NCI-H460 (cell line): Measurements from ENCODE around the gene NSMCE3. TPM values are rescaled to one million over a fixed set of nuclear protein-coding genes. Genes with fewer than 3 reads are reported as not detected.

Experiments used
- DNase-seq: peaks from one replicate; pipeline ENCODE4 v3.0.0-alpha.2; 2016; ENCODE audit warnings: low read depth; ENCODE audit errors: extremely low read depth
- polyA plus RNA-seq: library from polyadenylated mRNA; depleted of rRNA; stranded (reverse); fragments of >200 nt; gene quantifications from 2 replicates; pipeline ENCODE4 v1.2.3, GENCODE V29; 2014; cell fraction: nucleus; rRNA removed
- total RNA-seq: library from RNA; depleted of rRNA; stranded (reverse); fragments of >200 nt; shearing (Covaris generic); gene quantifications from 2 replicates; pipeline ENCODE4 v1.2.3, GENCODE V29; 2014; rRNA removed

The NSMCE3 gene
- total RNA-seq: 12.2 and 13.0 TPM in 2 replicates
- polyA plus RNA-seq: 9.3 and 11.2 TPM in 2 replicates

- DNase-seq: peak; percentile 70
These were observed at the start of gene NSMCE3 for GRCh38 chr15:29269485-29270168. Gene NSMCE3 (minus strand): TSS chr15:29269822. CDS start chr15:29269705, 117 bp downstream.

DNA sequence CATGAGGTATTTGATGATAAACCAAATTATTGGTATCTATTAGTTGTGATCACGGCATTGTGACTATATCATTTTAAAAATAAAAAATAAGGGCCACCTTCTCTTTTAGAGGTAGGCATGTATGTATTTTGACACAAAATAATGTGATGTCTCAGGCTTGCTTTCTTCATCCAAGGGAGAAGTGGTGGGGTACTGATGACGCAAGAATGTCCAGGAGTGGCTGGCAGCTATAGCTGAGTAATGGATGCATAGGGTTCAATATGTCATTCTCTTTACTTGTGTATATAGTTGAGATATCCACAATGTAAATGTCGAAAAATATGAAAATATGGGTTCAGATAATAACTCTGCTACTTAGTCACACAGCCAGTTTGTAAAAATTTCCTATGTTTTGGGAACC, 46.8 kb upstream of the NSMCE3 start:
- DNase-seq: no peak

GRCh38 chr15:29312387-29312786, 42.8 kb upstream of the NSMCE3 start:
- DNase-seq: no peak

- DNase-seq: no peak
These were observed 42.1 kb upstream of the NSMCE3 start for GRCh38 chr15:29311696-29312095.

GRCh38 chr15:29309139-29309538, 39.5 kb upstream of the NSMCE3 start:
- DNase-seq: no peak

DNA sequence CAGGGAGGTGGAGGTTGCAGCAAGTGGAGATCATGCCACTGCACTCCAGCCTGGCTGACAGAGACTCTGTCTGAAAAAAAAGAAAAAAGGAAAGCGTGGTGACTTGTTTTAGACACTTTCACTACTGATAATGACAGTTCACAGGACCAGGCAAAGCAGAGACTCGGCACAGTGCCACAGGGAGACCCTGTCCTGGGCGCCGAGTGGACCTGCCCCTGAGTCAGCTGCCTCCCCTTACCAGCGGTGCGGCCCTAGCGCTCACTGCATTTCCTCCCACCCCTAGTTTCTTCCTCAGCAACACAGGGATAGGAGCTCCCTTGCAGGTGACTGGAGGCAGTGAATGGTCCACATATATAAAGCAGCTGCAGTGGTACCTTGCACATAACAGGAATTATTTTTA, 38.7 kb upstream of the NSMCE3 start:
- no peak for DNase-seq

GRCh38 chr15:29305556-29305955, 35.9 kb upstream of the NSMCE3 start:
- no peak for DNase-seq

DNA sequence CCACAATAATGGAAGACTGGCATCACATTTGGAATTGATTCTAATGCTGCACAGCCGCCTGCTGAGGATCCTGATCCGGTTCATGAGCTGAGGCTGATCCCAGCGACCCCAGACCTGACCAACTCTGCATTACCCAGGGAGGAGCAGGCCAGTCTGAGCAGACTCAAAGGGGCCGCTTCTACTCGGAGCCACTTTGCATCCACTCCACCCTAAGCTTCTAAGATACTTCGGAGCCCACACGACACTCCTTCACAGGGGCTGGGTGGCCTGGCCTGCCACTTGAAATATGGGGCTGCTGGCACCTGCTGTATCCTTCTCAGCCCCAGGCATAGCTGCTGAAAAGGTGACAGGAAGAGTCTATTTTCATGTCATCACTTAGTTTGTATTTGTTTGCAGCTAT, 33.2 kb upstream of the NSMCE3 start:
- DNase-seq: no peak

- no peak for DNase-seq
These were observed 30.2 kb upstream of the NSMCE3 start for GRCh38 chr15:29299784-29300183.

DNA sequence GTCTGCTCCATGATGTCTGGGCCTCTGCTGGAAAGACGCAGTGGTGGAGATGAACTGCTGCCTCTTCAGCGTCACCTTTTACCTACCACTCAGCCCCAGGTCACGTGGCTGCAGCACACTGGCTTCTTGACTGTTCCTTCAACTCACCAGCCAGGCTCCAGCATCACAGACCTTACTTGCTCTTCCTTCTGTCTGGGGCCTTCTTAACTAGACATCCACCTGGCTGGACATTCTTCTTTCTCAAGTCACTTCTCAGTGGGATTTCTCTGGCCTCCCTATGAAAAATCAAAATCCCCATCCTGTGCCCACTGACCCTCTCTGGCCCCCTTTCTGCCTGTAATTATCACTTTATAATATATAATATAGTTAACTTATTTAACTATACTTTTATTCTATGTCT, 29.7 kb upstream of the NSMCE3 start:
- DNase-seq: no peak

- DNase-seq: no peak
These were observed 25.2 kb upstream of the NSMCE3 start for GRCh38 chr15:29294732-29295325.

DNA sequence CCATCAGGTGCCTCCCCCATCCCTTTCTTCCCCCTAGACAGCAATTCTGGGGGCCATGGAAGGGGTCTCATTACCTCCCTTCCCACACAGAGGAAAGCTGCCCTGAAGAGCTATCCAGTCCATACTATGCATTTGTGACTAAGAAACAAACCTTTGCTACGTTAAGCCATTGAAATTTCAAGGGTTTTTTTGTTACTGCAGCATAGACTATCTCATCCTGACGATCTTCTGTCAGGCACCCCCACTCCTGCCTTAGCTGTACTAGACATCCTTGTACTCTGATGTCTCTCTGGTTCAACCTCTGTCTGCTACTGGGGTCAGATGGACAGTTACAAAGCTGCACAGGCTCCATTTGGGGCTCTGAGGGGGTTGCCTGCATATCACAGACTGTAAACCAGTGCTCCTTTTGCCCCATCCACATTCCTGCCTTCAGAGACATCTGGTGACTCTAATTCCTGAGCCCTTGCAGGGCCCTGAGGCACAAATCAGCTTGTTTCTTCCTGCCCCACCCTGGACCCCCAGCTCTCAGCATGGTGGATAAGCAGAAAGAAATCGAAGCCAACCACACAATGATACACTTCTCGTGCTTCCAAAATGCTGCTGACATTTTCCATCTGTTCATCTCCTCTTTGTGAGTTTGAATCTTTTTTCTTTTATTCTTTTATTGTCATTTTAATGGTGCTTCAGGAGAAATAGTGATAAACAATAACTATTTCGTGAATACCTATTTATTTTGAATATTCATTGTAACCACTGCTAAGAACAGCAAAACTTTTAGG, 21.6 kb upstream of the NSMCE3 start:
- no peak for DNase-seq

GRCh38 chr15:29289173-29289572, 19.6 kb upstream of the NSMCE3 start:
- no peak for DNase-seq

DNA sequence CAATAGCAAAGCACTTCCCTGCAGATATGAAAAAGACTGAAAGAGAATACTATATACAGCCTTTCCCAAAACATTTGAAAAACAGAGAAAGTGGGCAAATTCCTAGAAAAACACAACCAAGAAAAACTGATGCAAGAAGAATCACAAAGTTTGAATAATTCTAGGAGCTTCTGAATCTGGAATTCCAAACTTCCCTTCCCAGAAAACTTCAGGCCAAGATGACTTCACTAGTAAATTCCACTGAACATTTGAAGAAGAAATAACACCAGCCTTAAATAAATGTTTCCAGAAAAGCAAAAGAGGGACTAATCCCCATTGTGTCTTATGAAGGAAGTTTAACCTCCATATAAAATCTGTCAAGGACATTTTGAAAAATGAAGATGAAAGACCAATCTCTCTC, 15.8 kb upstream of the NSMCE3 start:
- no peak for DNase-seq

- no peak for DNase-seq
These were observed 13.8 kb upstream of the NSMCE3 start for GRCh38 chr15:29283381-29283780.

GRCh38 chr15:29280514-29280913, 10.9 kb upstream of the NSMCE3 start:
- DNase-seq: no peak

GRCh38 chr15:29278436-29279105, 8.9 kb upstream of the NSMCE3 start:
- no peak for DNase-seq

GRCh38 chr15:29276366-29276765, 6.7 kb upstream of the NSMCE3 start:
- no peak for DNase-seq

DNA sequence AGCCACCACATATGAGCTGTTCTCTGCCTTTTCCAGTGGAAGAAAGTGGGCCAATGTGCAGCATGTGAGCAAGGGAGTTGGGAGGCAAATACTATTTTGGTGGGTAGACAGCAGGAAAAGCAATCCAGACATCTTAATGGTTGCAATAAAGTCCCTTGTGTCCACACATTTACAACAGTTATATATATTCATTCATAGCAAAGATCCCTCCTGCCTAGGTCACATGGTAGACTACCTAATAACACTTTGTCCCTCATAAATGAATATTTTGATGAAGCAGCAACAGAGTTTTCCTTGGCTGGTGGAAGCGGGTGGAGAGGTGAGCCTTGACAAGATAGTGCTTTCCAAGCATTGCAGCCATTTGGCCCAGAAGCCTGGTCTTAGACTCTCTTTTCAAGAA, 6.2 kb upstream of the NSMCE3 start:
- no peak for DNase-seq

DNA sequence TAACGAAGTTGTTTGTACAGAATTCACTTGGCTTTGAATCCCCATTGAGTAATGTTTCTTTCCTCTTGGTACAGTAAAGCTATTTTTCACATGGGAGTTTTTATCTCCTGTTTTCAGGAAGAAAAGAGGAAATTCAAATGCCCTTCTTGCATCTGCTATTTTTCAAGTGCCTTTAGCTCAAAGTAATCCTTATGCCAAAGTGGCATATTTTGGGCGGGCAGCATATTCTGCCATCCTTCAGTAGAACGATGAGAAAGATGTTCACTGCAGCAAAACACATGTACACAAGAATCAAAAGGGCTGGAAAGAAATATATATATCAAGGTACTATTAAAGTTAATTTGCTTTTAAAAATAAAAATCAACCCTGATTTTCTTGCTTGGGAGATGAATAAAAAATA, 5.3 kb upstream of the NSMCE3 start:
- no peak for DNase-seq

GRCh38 chr15:29272219-29272618, 2.6 kb upstream of the NSMCE3 start:
- no peak for DNase-seq
